GM19099 (cell line): ENCODE data around the gene USH2A.

Experiments used
- POLR2A ChIP-seq: IDR thresholded peaks from 3 replicates; pipeline ENCODE4 v1.6.1; 2011; ENCODE audit warnings: low read depth; ENCODE audit not compliant: insufficient read length; ENCODE audit errors: extremely low read depth

USH2A gene

DNA sequence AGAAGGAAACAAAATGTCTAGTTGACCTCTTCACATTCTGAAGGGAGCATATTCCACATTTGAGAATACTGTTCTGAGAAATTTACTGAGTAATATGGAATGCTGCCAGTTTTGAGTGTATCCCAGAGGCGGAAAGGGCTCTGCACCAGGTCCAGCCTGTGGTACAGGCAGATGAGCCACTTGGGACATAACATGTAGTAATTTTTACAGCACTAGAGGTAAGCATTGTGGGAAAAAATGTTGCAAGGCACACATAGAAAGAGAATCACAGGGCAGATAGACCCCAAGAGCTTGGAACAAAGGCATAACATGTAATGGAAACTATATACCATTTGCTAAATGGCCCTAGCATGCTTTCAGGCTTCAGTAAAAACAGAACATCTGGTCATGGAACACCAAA is 228.5 kb downstream of the USH2A start:
- no peak for TF ChIP-seq POLR2A

DNA sequence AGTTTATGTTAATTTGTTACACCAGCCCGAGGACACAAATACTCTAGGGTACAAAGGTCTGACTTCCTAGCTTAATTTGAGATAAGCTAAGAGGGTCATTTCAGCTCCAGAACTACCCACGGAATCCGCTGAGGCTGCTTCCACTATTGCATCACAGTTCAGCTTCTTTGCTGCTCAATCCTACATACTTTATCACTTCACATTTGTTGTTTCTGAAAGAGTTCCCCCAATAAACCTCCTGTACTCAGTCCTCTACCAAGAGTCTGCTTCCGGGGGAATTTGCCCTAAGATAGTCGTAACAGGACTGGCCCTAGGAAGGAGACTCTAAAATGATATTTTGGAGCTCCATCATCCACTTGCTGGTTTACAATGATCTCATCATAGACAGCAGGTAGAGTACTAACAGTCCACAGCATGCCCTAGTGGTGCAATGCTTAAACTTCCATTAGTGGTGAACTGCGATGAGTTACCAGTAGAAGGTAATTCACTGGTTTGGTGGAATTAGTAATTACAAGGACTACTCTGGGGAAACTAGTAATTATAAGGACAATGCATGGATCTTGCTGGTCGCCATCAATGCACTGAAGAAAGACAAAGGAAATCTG is 229.3 kb downstream of the USH2A start:
- TF ChIP-seq POLR2A, result no peak

DNA sequence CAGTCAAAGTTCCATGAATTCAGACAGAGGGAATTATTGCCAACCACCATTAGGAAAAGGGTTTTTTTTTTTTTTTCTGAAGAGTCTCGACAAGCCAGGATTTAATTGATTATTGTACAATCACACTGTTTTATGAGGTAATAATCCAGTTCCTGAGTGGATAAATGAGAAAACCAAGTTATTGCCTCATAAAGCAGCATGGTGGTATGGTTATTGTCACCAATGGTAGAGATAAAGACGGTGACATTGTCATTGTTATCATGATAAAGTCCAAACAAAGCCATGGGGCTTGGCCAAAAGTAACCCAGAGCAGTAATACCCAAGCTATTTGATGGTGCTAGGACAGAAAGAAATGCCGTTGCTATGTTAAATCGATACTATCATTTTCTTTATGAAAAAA is 232.8 kb downstream of the USH2A start:
- TF ChIP-seq POLR2A, result no peak

DNA sequence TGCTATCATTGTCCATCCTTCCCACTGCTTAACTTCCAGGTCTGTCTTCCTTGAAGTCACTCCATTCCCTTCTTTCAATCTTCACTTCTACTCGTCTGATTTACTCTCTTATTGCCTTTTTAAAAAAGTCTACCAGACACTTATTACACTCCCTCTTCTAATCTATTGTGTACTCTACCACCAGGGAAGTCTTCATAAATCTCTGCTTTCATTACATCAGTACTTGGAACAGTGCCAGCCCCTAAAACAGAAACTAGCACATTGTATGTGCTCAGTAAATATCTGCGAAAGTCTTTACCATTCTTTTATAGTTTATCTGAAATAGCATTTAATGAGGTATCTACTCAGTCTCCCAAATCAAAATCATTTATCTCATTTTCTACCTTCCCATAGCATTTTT is 236.4 kb downstream of the USH2A start:
- no peak for TF ChIP-seq POLR2A

DNA sequence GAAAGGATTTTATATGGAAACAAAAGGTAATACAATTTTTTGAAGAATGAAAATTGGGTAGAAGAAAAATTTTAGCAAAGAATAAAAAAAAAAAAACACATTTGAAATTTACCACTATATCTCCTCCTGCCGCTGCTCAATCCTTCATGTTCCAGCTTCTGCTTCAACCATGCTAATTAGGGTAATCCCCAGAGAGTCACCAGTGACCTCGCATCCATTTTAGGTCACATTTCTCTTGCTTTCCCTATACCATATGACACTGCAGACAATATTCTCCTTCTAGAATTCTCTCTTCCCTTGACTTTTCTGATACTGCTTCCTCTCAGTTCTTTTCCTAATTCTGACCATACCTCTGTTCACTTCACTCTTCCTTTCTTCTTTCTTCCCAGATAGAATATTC is 237.1 kb downstream of the USH2A start:
- no peak for TF ChIP-seq POLR2A

DNA sequence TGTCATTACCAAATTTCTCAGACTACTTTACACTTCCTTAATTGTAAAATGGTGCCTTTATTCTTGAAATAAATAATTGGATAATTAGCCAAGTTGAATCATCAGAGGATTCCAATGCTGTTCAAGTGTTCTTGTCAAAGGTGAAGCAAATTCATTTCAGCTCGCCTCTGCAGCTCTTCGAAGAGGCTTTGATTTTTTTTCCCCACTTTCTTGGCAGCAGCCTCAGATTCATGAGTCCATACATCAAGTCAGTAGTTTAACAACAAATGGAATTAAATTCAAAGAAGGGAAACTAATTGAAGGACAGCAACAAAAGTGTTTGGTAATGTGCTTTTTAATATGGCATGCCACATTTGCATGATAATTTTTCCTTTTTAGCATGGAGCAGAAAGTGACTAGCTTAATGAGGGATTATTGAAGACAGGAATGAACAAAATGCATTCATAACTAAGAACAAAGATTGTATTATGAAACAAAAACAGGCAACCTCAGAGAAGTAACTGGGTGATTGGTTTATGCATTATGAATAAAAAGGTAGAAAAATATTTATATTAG is 239.0 kb downstream of the USH2A start:
- TF ChIP-seq POLR2A, result no peak

DNA sequence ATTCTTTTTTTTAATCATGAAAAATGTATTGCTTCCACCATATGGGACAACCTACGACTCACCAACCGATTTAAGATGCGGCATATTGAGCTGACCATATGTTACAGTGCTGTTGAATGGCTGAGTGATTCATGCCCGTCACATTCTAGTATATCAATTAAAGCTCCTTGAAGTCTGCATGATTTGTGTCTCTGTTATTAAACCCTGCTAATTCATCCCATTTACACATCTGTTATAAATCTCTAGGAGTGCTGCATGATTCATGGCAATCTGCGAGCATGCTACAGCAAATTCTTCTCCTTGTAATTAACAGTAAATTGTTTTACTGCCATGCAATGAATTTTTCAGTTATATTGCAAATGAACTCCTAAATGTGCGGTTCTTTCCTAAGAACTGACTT is 239.8 kb downstream of the USH2A start:
- TF ChIP-seq POLR2A, result no peak

DNA sequence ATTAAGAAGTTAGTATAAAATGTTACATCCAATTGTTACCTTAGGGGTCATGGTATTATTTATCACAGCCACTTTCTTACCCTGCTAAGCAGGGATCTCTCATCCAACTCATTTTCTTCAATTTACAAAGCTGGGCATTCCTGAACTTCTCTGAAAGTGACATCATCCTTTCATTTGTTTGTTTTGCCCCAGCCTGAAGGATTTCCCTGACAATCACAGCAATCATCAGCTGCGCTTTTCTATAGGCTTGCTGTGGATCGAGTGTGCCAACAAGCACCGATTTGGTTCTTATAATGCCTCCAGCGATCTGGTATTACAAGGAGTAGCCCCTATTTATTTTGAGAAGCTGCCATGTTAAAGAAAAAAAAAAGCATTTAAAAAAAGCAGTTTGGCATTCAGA is 240.2 kb downstream of the USH2A start:
- no peak for TF ChIP-seq POLR2A

DNA sequence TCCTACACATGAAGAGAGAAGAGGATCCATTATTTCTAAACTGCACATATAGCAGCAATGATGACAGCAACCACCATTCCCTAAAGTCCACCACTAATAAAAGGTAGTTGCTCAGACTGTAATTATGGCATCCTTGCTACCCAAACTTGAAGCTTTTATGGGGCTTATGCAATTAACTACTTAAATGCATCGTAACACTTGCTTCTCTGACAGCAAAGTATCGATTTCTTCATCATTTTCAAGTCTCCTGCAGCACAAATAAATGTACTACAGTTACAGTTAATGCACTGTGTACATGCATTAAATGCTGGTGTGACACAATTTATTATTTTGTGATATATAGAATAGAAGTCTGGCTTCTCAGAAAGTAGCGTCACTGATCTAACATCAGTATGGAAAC is 241.7 kb downstream of the USH2A start:
- no peak for TF ChIP-seq POLR2A

DNA sequence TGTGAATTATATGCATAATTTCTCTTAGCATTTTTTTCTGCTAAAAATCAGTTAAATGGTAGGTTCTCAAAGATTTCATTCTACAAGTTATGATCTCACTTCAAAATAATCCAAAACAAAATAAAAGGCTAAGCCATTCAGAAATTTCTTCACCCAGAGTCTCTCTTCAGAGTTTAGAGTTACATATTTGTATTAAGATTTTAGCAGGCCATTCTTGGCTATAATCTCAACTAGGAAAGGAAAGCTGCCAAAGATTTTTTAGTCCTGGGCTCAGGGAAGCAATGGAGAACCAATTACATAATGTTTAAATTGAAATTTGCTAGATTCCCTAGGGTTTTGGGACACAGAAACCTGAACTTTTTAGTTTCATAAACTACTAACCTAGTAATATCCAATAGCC is 245.0 kb downstream of the USH2A start:
- TF ChIP-seq POLR2A, result no peak

DNA sequence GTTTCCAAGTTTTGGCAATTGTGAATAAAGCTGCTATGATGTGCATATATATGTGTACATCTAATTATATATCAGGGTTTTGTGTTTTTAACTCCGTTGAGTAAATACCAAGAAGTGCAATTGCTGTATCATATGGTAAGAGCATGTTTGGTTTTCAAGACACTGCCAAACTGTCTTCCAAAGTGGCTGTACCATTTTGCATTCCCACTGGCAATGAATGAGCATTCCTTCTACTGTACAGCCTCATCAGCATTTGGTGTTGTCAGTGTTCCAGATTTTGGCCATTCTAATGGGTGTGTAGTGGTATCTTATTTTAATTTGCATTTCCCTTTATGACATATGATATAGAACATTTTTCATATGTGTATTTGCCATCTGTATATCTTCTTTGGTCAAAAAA is 246.3 kb downstream of the USH2A start:
- TF ChIP-seq POLR2A, result no peak

DNA sequence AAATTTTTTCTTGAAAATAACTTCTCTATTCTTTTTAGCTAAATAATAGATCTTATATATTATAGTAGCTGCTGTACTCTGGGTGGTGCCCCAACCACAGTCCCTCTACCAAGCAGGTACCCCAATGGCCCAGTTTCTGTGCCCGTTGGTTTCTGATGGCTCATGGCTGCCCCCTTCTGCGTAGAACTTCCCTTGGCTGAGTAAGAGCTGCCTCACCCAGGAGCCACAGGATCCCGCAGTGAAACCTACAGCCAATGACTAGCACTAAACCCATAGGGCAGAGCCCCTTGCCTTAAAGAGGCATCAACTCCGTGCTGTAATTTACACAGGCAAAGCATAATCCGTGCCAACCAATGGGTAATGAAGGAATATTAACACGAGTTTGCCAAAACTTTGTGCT is 247.5 kb downstream of the USH2A start:
- TF ChIP-seq POLR2A, result no peak

DNA sequence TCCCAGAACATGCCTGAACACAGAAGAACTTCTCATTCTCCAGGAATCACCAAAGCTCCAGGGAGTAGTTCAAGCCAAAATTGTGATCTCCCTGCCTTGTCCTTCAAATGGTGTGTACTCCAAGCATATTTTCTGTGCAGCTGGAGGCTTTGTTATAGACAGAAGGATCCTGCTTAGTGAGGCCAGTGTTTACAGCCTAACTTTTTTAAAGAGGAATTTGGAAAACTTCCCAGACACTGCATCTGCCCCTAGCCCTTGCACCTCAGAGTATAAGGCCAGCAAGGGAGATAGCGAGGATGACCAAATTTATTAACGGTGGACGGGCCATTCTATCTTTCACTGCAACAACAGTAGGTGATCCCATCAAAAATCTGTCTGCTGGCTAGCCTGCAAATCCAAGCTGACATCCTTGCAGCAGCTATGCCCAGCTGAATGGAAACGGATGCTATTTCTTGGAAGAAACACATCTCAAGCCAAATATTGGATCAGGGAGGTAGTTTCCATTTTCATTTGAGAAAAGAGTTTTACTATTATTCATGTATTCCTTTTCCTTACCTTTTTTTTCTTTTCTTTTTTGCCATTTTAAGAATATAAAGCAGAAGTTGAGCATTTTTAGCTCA is 249.8 kb downstream of the USH2A start:
- TF ChIP-seq POLR2A, result no peak

DNA sequence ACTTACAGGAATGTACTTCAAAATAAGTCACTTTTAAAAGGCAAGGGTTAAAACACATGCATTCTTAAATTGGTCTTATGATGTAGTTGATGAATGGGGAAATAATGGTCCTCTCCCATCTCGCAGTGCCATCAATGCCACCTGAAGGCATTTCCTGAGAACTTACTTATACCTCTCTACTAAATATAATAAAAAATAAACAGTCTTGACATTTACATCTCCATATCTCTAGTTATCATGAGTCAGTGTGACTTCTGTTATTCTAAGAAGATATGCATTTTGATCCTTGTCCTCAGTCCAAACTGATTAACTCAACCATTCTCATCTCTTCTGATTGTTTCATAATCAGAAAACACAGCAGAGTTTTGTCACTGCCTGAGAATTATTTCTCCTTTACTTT is 253.9 kb downstream of the USH2A start:
- no peak for TF ChIP-seq POLR2A

DNA sequence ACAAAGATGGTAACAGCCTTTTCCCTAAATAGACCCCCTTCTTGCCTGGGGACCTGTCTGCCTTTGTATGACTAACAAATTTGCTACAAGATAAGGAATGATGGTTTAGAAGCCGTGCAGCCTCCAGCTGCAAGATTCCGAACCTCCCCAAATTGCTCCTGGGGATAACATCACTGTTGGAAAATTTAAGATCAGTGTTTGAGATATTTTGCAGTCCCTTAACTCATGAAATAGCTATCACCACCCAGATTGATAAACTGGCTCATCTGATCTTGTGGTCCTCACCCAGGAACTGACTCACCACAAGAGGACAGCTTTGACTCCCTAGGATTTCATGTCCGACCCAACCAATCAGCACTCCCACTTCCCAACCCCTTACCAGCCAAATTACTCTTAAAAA is 254.7 kb downstream of the USH2A start:
- no peak for TF ChIP-seq POLR2A

DNA sequence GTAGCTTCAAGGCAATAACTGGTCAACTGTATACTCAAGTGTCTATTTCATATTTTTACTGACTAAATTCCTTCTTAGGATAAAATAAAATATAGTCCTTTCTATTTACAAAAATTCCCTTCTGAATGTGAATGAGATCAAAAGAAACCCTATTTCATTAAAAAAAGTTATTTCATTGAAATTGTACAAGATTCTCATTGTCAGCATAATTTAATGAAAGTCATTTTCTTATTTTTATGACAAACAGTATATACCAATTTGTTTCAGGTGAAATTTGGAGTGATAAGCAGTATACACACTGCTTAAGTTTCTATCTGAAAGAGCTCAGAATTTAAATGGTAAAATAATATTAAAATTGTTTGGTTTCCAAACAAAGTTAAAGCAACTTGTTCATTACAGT is 269.2 kb downstream of the USH2A start:
- no peak for TF ChIP-seq POLR2A

DNA sequence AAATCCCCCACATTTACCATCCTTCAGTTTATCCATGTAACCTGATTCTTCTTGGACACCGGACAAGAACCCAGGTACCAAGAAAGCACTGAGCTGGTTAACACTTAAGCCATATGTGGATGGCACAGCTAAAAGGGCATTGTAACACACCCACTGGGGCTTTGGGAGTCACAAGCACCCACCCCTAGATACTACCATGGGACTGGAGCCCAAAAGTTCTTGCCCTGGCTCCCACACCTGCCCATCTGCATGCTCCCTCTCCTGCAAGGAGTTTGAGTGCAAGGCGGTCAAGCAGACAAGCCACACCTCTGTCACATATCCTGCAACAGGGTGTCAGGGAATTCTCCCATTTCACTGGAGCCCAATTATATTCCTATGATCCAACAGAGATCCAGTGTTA is 270.1 kb downstream of the USH2A start:
- no peak for TF ChIP-seq POLR2A
